Astrocyte (in vitro differentiated cells and primary cell): ENCODE results near the gene PLD1. TPM values are rescaled to one million over a fixed set of nuclear protein-coding genes. Genes with fewer than 3 reads are reported as not detected.

Experiments used
- DNase-seq: peaks from one replicate; pipeline ENCODE4 v3.0.0-alpha.2; 2010; ENCODE audit warnings: low read depth
- FAIRE-seq: peaks from 2 replicates; lab custom pipeline; 2011; peaks lifted over from hg19 to GRCh38; lab: Jason Lieb, UNC
- H2AFZ ChIP-seq: 2 replicates; pipeline ENCODE4 v1.6.0; 2012; ENCODE audit warnings: low read depth, low read length, inconsistent platforms
- H3K27ac ChIP-seq: 2 replicates; pipeline ENCODE4 v1.5.1; 2011; ENCODE audit warnings: low read depth, low read length, inconsistent platforms
- H3K27me3 ChIP-seq: 2 replicates; pipeline ENCODE4 v1.6.0; 2011; ENCODE audit warnings: low read length, inconsistent platforms; ENCODE audit not compliant: insufficient read depth
- H3K36me3 ChIP-seq: 2 replicates; pipeline ENCODE4 v1.5.1; 2011; ENCODE audit warnings: low read length, inconsistent platforms; ENCODE audit not compliant: insufficient read depth
- H3K4me1 ChIP-seq: 2 replicates; pipeline ENCODE4 v1.5.1; 2011; ENCODE audit warnings: low read length, inconsistent platforms; ENCODE audit not compliant: insufficient read depth
- H3K4me2 ChIP-seq: 2 replicates; pipeline ENCODE4 v1.6.0; 2012; ENCODE audit warnings: low read length, inconsistent platforms
- H3K4me3 ChIP-seq: 2 replicates; pipeline ENCODE4 v1.5.1; 2011; ENCODE audit warnings: low read depth, mild to moderate bottlenecking, low read length, inconsistent platforms; ENCODE audit not compliant: insufficient read depth
- H3K79me2 ChIP-seq: 2 replicates; pipeline ENCODE4 v1.6.0; 2012; ENCODE audit warnings: mild to moderate bottlenecking, low read length, inconsistent platforms; ENCODE audit not compliant: insufficient read depth
- H3K9ac ChIP-seq: 2 replicates; pipeline ENCODE4 v1.6.0; 2012; ENCODE audit warnings: mild to moderate bottlenecking, low read length, inconsistent platforms
- H3K9me3 ChIP-seq: 2 replicates; pipeline ENCODE4 v1.5.1; 2012; ENCODE audit warnings: low read depth, mild to moderate bottlenecking, low read length, inconsistent platforms; ENCODE audit not compliant: insufficient read depth
- H4K20me1 ChIP-seq: 2 replicates; pipeline ENCODE4 v1.6.0; 2012; ENCODE audit warnings: low read length, inconsistent platforms; ENCODE audit not compliant: insufficient read depth
- H3K27ac Mint-ChIP-seq: one replicate; pipeline ENCODE4 v1.8.0; 2021; ENCODE audit warnings: mild to moderate bottlenecking, mixed read lengths; ENCODE audit not compliant: unreplicated experiment
- H3K27me3 Mint-ChIP-seq: one replicate; pipeline ENCODE4 v1.8.0; 2021; ENCODE audit warnings: low read depth, mixed read lengths; ENCODE audit not compliant: unreplicated experiment
- H3K36me3 Mint-ChIP-seq: one replicate; pipeline ENCODE4 v1.8.0; 2021; ENCODE audit warnings: low read depth, mixed read lengths; ENCODE audit not compliant: unreplicated experiment
- H3K4me1 Mint-ChIP-seq: one replicate; pipeline ENCODE4 v1.8.0; 2021; ENCODE audit warnings: low read depth, mixed read lengths; ENCODE audit not compliant: unreplicated experiment
- H3K4me3 Mint-ChIP-seq: one replicate; pipeline ENCODE4 v1.8.0; 2021; ENCODE audit warnings: mild to moderate bottlenecking, moderate library complexity, mixed read lengths; ENCODE audit not compliant: unreplicated experiment
- H3K9me3 Mint-ChIP-seq: one replicate; pipeline ENCODE4 v1.8.0; 2021; ENCODE audit warnings: mild to moderate bottlenecking, mixed read lengths; ENCODE audit not compliant: unreplicated experiment
- EZH2 ChIP-seq: IDR thresholded peaks from 2 replicates; pipeline ENCODE4 v1.6.1; 2012; ENCODE audit warnings: mild to moderate bottlenecking, low read length, inconsistent platforms; ENCODE audit not compliant: insufficient read depth
- total RNA-seq: library from RNA; stranded (reverse); gene quantifications from 2 replicates; pipeline ENCODE4 v1.2.1, GENCODE V29; 2021
- TF ChIP-seq, protein P1 (sequence below): IDR thresholded peaks from 2 replicates; pipeline ENCODE4 v1.5.1; 2011; ENCODE audit warnings: low read depth, mild to moderate bottlenecking, inconsistent platforms, low read length, moderate library complexity; ENCODE audit not compliant: insufficient read depth

PLD1 gene
- total RNA-seq, 1 donor from 2014 or later, result 21.5 TPM

DNA sequence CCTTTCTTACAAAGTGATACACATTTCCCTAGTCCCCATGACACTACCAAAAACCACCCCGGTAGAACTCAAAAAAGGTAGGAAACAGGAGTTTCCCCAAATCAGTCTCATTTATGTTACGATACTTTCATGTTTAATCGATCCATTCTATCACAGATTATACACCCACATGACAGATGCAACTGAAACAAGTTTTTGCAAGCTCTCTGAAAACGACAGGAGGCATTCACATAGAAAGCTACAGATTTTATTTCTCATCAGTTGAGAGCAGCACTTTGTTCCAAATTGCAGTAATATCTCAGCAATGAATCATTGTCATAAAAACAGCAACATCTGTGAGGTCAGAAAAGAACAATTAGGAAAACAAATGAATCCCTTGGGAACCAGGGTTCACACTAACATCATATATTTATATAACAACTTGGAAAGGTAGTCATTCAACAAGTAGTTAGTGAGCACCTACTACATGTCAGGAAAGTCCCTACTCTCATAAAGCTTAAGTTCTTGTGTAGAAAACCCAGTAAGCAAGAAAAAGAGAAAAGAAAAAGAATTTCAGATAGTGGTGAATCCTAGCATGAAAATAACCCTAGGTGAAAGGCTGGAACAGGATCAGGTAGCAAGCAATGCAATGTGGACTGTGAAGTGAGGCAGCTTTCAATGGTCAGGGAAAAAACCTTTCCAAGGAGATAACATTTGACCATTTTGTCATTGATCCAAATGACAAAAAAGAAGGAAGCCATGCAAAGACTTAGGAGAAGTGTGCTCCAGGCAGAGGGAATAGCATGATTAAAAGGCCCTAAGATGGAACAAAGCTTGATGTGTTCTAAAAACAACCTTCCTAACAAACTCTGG, 8.3 kb downstream of the PLD1 start:
- no peaks in the 10 kb centered on the region for H3K9me3 ChIP-seq
- H3K27ac ChIP-seq, result peak overlapping the region; percentile 88
- no peak overlapping the region for H3K4me3 ChIP-seq
- H3K9me3 Mint-ChIP-seq, result no peaks in the 10 kb centered on the region
- H2AFZ ChIP-seq, result no peak overlapping the region
- H3K79me2 ChIP-seq, result peaks cover 13% of the 10 kb centered on the region
- peak overlapping the region; percentile 56 for H3K4me2 ChIP-seq
- DNase-seq (peak; percentile 94), FAIRE-seq (peak; percentile 32)
- peak overlapping the region; percentile 83 for H3K27ac Mint-ChIP-seq
- no peak overlapping the region for H3K4me3 Mint-ChIP-seq
- no peaks in the 10 kb centered on the region for H3K27me3 ChIP-seq
- no peaks in the 10 kb centered on the region for H3K27me3 Mint-ChIP-seq
- no peaks in the 10 kb centered on the region for H3K36me3 ChIP-seq
- peak overlapping the region; percentile 69 for H3K9ac ChIP-seq
- no peaks in the 10 kb centered on the region for H3K36me3 Mint-ChIP-seq
- H4K20me1 ChIP-seq, result no peaks in the 10 kb centered on the region
- H3K4me1 ChIP-seq, result peaks cover 53% of the 10 kb centered on the region
- no peak for TF ChIP-seq EZH2
- TF ChIP-seq, protein P1, sequence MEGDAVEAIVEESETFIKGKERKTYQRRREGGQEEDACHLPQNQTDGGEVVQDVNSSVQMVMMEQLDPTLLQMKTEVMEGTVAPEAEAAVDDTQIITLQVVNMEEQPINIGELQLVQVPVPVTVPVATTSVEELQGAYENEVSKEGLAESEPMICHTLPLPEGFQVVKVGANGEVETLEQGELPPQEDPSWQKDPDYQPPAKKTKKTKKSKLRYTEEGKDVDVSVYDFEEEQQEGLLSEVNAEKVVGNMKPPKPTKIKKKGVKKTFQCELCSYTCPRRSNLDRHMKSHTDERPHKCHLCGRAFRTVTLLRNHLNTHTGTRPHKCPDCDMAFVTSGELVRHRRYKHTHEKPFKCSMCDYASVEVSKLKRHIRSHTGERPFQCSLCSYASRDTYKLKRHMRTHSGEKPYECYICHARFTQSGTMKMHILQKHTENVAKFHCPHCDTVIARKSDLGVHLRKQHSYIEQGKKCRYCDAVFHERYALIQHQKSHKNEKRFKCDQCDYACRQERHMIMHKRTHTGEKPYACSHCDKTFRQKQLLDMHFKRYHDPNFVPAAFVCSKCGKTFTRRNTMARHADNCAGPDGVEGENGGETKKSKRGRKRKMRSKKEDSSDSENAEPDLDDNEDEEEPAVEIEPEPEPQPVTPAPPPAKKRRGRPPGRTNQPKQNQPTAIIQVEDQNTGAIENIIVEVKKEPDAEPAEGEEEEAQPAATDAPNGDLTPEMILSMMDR, result no peak
- H3K4me1 Mint-ChIP-seq, result peaks cover 31% of the 10 kb centered on the region

DNA sequence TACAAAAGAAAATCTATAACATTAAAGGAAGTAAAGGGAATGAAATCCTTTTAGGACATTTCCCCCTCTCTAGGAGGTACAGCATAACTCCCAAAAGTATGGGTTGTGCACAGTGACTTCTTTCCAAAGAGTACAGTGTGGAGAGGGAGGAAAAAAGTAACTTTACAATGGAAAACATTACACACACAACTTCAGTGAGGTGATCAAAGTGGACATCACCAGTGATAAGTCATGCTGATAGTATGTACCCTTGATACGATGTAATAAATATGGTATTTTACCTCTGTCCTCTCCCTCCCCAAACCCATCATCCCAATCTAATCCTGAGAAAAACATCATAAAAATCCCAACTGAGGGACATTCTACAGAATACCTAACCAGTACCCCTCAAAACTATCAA, 10.8 kb downstream of the PLD1 start:
- FAIRE-seq (no peak), DNase-seq (peak; percentile 29)
- no peak overlapping the region for H3K4me2 ChIP-seq
- H3K9me3 ChIP-seq, result no peaks in the 10 kb centered on the region
- no peak overlapping the region for H2AFZ ChIP-seq
- no peaks in the 10 kb centered on the region for H3K27me3 ChIP-seq
- Mint-ChIP-seq H3K36me3 (no peaks in the 10 kb centered on the region), H3K27ac (peak overlapping the region; percentile 7), H3K27me3 (no peaks in the 10 kb centered on the region), H3K4me3 (no peak overlapping the region), H3K9me3 (no peaks in the 10 kb centered on the region), H3K4me1 (peaks cover 18% of the 10 kb centered on the region)
- H4K20me1 ChIP-seq, result no peaks in the 10 kb centered on the region
- H3K4me3 ChIP-seq, result no peak overlapping the region
- no peaks in the 10 kb centered on the region for H3K36me3 ChIP-seq
- H3K9ac ChIP-seq, result no peak overlapping the region
- H3K27ac ChIP-seq, result no peak overlapping the region
- H3K4me1 ChIP-seq, result peaks cover 33% of the 10 kb centered on the region
- no peak for TF ChIP-seq EZH2
- TF ChIP-seq, protein P1, result no peak
- peaks cover 9% of the 10 kb centered on the region for H3K79me2 ChIP-seq

DNA sequence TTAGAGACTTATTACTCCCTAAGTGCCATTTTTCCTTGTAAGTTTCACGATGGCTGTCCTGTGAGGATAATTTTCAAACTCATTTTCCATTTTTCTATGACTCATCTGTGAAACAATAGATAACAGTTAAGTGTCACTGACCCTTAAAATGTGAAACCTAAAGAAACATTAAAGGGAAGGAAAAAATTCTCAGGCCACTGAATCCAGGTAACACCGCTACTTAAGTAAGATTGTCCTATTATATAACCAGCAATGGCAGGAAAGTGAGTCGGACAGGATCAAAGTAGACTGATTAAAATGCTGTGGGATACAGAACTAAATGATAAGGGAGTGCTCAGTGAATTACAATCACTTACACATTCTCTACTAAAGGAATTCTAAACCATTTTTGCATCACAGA, 12.4 kb downstream of the PLD1 start:
- H3K27ac Mint-ChIP-seq, result no peak overlapping the region
- no peak for TF ChIP-seq EZH2
- TF ChIP-seq, protein P1, result no peak
- no peaks in the 10 kb centered on the region for H3K9me3 ChIP-seq
- H3K9ac ChIP-seq, result no peak overlapping the region
- H3K4me1 Mint-ChIP-seq, result peaks cover 16% of the 10 kb centered on the region
- H3K36me3 ChIP-seq, result no peaks in the 10 kb centered on the region
- H3K27me3 ChIP-seq, result no peaks in the 10 kb centered on the region
- H3K4me3 ChIP-seq, result no peak overlapping the region
- H3K27me3 Mint-ChIP-seq, result no peaks in the 10 kb centered on the region
- DNase-seq (no peak), FAIRE-seq (no peak)
- H3K4me1 ChIP-seq, result peaks cover 30% of the 10 kb centered on the region
- peaks cover 5% of the 10 kb centered on the region for H3K36me3 Mint-ChIP-seq
- no peaks in the 10 kb centered on the region for H3K9me3 Mint-ChIP-seq
- no peak overlapping the region for H3K4me2 ChIP-seq
- H3K4me3 Mint-ChIP-seq, result no peak overlapping the region
- H4K20me1 ChIP-seq, result no peaks in the 10 kb centered on the region
- no peak overlapping the region for H3K27ac ChIP-seq
- H3K79me2 ChIP-seq, result peaks cover 9% of the 10 kb centered on the region
- no peak overlapping the region for H2AFZ ChIP-seq
